Measurements from ENCODE around the gene JMJD1C.

Gene JMJD1C

DNA sequence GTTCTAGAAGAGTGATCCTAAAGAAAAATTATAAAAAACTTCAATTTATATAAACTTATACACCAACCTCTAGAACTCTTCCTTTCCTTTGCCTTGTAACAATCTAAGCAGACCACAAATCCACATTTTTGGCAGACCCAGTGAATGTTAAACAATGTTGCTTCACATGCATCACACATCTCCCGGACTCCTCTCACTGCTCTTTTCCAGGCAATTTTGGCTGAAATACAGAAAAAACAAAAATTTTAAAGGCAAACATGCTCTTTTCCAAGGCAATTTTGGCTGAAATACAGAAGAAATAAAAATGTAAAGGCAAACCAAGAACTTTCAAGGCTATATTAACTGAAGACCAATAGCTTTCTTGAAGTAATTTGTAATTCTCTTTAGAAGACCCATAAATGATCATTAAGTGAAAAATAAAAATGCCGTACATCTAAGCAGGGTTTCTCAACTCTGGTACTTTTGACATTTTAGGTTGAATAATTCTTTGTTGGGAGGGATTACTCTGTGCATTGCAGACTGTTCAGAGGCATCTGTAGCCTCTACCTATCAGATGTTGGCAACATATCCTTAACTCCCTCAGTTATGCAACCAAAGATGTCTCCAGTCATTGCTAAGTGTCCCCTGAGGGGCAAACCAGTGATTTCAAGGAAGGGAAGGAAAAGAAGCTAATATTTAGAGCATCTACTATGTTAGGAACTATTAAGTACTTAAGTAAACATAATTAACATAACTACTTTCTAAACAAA, 268.3 kb downstream of the JMJD1C start:
- no peak for DNase-seq (ENCODE audit: insufficient read length, low spot score)
- FAIRE-seq, result no peak
- no peak for TF ChIP-seq POLR2A (IDR thresholded peaks at IDR 0.05; ENCODE audit: low read depth, low read length)
- TF ChIP-seq POLR2AphosphoS5 (IDR thresholded peaks at IDR 0.05; ENCODE audit: low read depth, low read length), result no peak

DNA sequence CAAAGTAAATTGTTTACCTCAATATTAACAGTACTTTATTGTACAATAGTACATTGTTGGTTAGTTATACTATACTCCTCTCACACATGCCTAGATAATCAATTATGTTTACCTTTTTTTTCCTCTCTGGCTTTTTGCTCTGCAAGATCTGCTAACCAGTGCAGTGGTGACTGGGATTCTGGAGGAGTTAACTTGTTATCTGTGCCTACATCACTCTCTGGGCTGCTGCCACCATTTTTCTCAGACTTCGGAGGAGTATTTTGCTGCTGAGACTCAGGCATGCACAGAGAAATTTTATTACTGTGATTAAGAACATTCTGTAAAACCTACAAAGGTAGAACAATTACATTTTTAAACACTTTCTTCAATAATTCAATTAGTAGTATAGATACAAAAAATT, 273.0 kb downstream of the JMJD1C start:
- no peak for FAIRE-seq
- no peak for DNase-seq (ENCODE audit: insufficient read length, low spot score)
- TF ChIP-seq POU2F2 (IDR thresholded peaks at IDR 0.05; ENCODE audit: low read depth, low read length) (no peak), SPI1 (IDR thresholded peaks at IDR 0.05; ENCODE audit: low read depth, low read length) (no peak), POLR2AphosphoS5 (IDR thresholded peaks at IDR 0.05; ENCODE audit: low read depth, low read length) (no peak), PAX5 (IDR thresholded peaks at IDR 0.05; ENCODE audit: insufficient read depth, low read length, severe bottlenecking) (no peak), POLR2A (IDR thresholded peaks at IDR 0.05; ENCODE audit: low read depth, low read length) (no peak), TAF1 (IDR thresholded peaks at IDR 0.05; ENCODE audit: low read depth, low read length) (no peak)

DNA sequence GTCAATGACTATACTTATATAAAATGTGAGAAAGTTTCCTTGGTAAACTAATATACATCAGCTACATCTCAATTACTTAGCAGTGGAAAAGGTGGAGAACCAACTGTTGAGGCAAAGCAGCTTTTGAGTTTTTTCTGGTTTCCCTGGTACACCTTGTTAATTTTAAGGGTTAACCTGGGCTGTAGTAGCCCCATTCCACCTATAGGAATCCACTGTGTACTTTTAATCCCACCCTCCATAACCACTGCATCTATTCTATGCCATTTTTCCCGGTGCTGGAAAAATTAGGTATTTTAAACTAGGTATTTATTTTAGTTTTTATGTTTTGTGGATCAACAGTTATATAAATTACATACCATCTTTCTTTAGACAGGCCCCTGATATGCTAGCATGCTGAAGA, 290.2 kb downstream of the JMJD1C start:
- TF ChIP-seq POLR2A (IDR thresholded peaks at IDR 0.05; ENCODE audit: low read depth, low read length), result no peak
- TF ChIP-seq POU2F2 (IDR thresholded peaks at IDR 0.05; ENCODE audit: low read depth, low read length), result no peak
- TF ChIP-seq TAF1 (IDR thresholded peaks at IDR 0.05; ENCODE audit: low read depth, low read length), result no peak
- no peak for TF ChIP-seq SPI1 (IDR thresholded peaks at IDR 0.05; ENCODE audit: low read depth, low read length)
- no peak for TF ChIP-seq POLR2AphosphoS5 (IDR thresholded peaks at IDR 0.05; ENCODE audit: low read depth, low read length)
- TF ChIP-seq PAX5 (IDR thresholded peaks at IDR 0.05; ENCODE audit: insufficient read depth, low read length, severe bottlenecking), result no peak
- FAIRE-seq, result no peak

DNA sequence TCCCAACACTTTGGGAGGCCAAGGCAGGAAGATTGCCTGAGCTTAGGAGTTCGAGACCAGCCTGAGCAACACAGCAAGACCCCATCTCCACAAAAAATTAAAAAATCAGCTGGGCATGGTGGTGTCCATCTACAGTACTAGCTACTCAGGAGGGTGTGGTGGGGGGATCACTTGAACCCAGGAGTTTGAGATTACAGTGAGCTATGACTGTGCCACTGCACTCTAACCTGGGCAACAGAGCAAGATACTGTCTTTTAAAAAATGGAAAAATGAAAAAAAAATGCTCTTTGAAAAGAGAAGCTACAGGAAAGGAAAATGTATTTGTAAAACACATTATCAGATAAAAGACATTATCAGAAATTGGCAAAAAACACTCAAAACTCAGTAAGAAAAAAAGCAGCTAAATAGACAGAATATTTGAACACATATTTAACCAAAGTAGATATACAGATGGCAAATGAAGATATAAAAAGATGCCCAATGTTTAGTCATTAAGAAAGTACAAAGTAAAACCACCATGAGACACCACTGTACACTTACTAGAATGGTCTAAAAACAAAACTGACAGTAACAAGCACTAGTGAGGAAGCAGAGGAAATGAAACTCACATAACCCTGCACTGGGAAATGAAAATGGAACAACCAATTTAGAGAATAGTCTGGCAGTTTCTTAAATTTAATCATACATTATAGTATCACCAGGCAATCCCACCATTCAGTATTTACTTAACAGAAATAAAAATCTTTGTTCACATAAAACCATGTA, 292.1 kb downstream of the JMJD1C start:
- DNase-seq (ENCODE audit: insufficient read length, low spot score), result no peak
- TF ChIP-seq POLR2AphosphoS5 (IDR thresholded peaks at IDR 0.05; ENCODE audit: low read depth, low read length) (no peak), POU2F2 (IDR thresholded peaks at IDR 0.05; ENCODE audit: low read depth, low read length) (no peak), POLR2A (IDR thresholded peaks at IDR 0.05; ENCODE audit: low read depth, low read length) (no peak), SPI1 (IDR thresholded peaks at IDR 0.05; ENCODE audit: low read depth, low read length) (peak; percentile 92), TAF1 (IDR thresholded peaks at IDR 0.05; ENCODE audit: low read depth, low read length) (no peak), PAX5 (IDR thresholded peaks at IDR 0.05; ENCODE audit: insufficient read depth, low read length, severe bottlenecking) (no peak)
- peak; percentile 81 for FAIRE-seq

More for the DNA sequence above, 290.2 kb downstream of the JMJD1C start:
- no peak for DNase-seq (ENCODE audit: insufficient read length, low spot score)

DNA sequence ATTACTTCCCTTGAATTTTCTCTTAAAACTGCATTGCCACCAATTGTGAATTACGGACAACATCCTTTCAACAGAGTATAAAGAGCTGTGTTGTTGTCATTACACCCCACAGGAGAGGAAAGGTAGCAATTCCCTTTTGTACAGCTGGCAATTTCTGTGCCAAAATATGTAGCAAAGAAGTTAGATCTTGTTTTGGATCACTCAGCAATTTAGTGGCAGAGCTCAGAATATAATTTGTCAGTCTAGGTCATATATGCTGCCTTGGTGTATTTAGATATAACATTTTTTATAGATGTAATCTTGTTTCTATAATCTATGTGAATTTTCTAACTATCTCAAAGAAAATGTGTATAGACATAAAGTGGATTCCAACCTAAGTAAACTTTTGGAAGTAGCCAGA, 293.9 kb downstream of the JMJD1C start:
- no peak for TF ChIP-seq POU2F2 (IDR thresholded peaks at IDR 0.05; ENCODE audit: low read depth, low read length)
- TF ChIP-seq SPI1 (IDR thresholded peaks at IDR 0.05; ENCODE audit: low read depth, low read length), result no peak
- no peak for TF ChIP-seq PAX5 (IDR thresholded peaks at IDR 0.05; ENCODE audit: insufficient read depth, low read length, severe bottlenecking)
- no peak for TF ChIP-seq POLR2A (IDR thresholded peaks at IDR 0.05; ENCODE audit: low read depth, low read length)
- TF ChIP-seq TAF1 (IDR thresholded peaks at IDR 0.05; ENCODE audit: low read depth, low read length), result no peak
- TF ChIP-seq POLR2AphosphoS5 (IDR thresholded peaks at IDR 0.05; ENCODE audit: low read depth, low read length), result no peak
- no peak for DNase-seq (ENCODE audit: insufficient read length, low spot score)
- FAIRE-seq, result peak; percentile 82

DNA sequence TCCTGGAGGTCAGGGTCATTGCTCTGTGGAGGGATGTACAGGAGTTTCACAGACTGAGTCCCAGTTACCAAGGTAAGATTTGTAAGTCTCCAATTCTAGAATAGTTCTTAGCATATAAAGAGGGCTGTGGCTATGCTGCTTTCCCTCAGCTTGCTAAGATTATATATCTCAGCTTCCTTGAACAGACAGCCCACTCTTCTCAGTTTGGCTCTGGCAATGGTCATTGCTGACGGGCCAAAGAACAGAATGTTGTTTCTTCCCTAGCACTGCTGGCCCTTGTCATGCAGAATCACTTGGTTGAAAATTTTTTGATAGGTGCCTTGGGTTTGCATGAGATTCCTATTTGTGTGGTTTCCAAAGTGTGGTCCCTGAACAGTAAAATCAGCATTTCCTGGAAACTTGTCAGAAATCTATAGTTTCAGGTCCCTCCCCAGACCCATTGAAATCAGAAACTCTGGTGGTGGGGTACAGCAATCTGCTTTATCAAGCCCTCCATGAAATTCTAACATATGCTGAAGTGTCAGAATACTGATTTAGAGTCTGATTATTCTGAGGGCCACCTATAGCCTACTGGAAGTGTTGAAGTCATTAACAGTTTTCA, 294.4 kb downstream of the JMJD1C start:
- FAIRE-seq (no peak), DNase-seq (ENCODE audit: insufficient read length, low spot score) (no peak)
- TF ChIP-seq PAX5 (IDR thresholded peaks at IDR 0.05; ENCODE audit: insufficient read depth, low read length, severe bottlenecking) (no peak), POU2F2 (IDR thresholded peaks at IDR 0.05; ENCODE audit: low read depth, low read length) (no peak), POLR2A (IDR thresholded peaks at IDR 0.05; ENCODE audit: low read depth, low read length) (no peak), POLR2AphosphoS5 (IDR thresholded peaks at IDR 0.05; ENCODE audit: low read depth, low read length) (no peak), SPI1 (IDR thresholded peaks at IDR 0.05; ENCODE audit: low read depth, low read length) (no peak), TAF1 (IDR thresholded peaks at IDR 0.05; ENCODE audit: low read depth, low read length) (no peak)

DNA sequence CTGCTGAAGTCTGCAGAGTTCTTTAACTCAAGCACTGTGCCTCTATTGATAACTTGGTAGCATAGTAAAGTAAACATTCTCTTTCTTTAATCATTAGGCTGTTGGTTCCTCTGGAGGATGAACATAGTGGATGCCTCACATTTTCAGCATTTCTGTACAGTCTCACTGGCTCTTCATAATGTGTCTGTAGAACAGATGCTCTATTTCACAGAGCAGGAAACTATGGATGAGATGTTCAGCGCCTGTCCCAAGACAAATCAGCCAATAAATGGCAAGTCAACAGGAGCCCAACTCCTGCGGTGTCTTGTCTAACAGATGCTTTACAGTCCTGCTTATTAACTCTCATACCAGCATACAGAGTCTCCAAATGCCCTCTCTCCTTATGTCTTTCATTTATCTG, 296.2 kb downstream of the JMJD1C start:
- TF ChIP-seq TAF1 (IDR thresholded peaks at IDR 0.05; ENCODE audit: low read depth, low read length) (no peak), SPI1 (IDR thresholded peaks at IDR 0.05; ENCODE audit: low read depth, low read length) (no peak), POU2F2 (IDR thresholded peaks at IDR 0.05; ENCODE audit: low read depth, low read length) (no peak), POLR2AphosphoS5 (IDR thresholded peaks at IDR 0.05; ENCODE audit: low read depth, low read length) (no peak), POLR2A (IDR thresholded peaks at IDR 0.05; ENCODE audit: low read depth, low read length) (no peak), PAX5 (IDR thresholded peaks at IDR 0.05; ENCODE audit: insufficient read depth, low read length, severe bottlenecking) (no peak)
- DNase-seq (ENCODE audit: insufficient read length, low spot score) (no peak), FAIRE-seq (no peak)

DNA sequence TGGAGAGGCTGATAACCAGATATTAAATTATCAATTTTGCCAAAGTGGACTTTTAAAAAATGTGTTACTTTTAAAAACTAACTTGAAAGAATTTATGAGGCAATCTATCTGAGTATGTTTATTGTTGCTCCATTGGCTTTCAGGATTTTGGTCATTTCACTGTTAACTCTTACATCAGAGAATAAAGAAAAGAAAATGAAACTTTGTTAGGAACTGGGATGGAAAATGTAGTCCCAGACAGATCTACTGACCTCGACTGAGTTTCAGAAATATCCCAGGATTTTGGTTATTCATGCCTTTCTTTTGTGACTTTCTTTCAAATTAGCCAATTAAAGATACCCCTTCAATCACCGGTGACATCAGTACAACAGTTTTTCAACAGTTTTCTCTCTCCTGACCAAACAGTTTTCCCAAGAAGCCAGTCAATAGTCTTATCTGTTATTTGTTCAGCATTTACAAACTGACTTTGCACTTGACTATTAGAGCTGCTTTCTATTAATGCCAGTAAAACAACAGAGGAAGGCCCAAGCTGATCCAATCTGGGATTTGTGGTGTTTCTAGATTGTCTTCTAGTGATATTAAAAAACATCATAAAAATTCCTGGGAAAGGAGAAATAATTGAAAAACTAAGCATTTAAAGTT, 296.8 kb downstream of the JMJD1C start:
- DNase-seq (ENCODE audit: insufficient read length, low spot score), result no peak
- TF ChIP-seq POU2F2 (IDR thresholded peaks at IDR 0.05; ENCODE audit: low read depth, low read length) (no peak), SPI1 (IDR thresholded peaks at IDR 0.05; ENCODE audit: low read depth, low read length) (no peak), POLR2AphosphoS5 (IDR thresholded peaks at IDR 0.05; ENCODE audit: low read depth, low read length) (no peak), POLR2A (IDR thresholded peaks at IDR 0.05; ENCODE audit: low read depth, low read length) (no peak), TAF1 (IDR thresholded peaks at IDR 0.05; ENCODE audit: low read depth, low read length) (no peak), PAX5 (IDR thresholded peaks at IDR 0.05; ENCODE audit: insufficient read depth, low read length, severe bottlenecking) (no peak)
- no peak for FAIRE-seq
